ENCODE data around the gene M1AP.

DNA sequence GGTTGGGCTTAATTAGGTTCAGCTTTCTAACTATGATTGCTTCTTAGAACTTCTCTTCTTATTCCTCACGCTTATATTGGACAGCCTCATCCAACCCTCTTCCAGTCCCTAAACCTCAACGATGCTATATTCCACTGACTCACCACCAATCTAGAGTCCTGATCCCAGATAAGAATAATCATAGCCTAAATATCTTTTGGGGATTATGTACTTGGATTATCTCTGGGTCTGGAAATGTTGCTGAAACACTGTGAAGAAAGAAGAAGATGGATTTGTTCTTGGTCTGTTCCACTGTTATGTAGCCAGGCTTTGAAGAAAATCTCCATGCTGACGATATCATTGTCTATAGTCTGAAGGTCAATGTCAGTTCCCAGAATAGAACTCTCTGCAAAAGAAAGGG is 66.7 kb downstream of the M1AP start:
- no peak for TF ChIP-seq LARP7 (IDR thresholded peaks at IDR 0.05)
- TF ChIP-seq U2AF2 (optimal IDR thresholded peaks at IDR 0.05; ENCODE audit: low read depth, low read length), result no peak
- TF ChIP-seq FOXM1 (IDR thresholded peaks at IDR 0.05; ENCODE audit: low read depth), result no peak
- TF ChIP-seq FOXM1 (CRISPR knock-in tag; IDR thresholded peaks at IDR 0.05; ENCODE audit: low read depth), result no peak
